ENCODE results near the gene GRIN3B.

The GRIN3B gene

DNA sequence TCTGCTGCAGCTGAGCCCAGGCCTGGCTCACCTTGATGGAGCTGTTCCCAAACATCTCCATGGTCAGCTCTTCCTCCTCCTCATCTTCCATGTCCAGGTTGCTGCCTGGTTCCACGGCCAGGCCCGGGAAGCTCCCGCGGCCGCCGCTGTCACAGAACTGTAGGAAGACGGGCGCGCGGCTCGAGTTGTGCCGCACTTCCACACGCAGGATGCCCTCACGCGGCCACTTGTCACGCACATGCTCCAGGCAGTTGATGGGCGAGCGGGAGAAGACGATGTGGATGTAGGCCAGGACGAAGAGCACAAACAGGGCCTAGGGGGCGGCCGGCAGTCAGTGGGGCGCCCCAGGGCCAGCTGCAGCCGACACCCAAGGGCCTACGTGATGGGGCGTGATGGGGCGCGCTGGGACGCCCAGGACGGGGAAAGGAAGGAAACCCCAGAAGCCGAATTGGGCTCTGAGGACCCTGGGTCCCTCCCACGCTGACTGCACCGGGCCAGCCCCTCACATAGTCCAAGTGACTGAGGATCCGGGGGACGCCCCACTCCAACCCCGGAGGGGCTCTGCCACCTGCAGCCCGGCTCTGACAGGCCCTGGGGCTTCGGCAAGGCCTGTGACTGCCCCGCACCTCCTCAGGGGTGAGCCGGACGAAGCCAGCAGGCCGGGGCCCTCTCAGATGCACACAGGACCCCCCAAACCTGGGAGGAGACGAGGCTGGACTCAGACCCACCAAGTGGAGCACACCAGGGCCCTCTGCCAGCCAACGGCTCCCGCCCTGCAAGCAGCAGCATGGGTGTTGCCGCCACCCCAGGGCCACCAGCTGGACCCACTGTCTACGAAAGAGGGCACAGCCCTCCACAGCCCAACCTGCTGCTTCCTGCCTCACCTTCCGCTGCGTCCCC is 14.2 kb downstream of the GRIN3B start:
- Histone ChIP-seq H3K9me3 (ENCODE audit: control insufficient read depth, insufficient read depth, low read length) (no peaks in the 10 kb centered on the region), H3K4me2 (ENCODE audit: low read length) (no peak overlapping the region), H3K27me3 (ENCODE audit: control insufficient read depth, low read length) (no peaks in the 10 kb centered on the region), H3K9me2 (replicated peaks; ENCODE audit: control insufficient read depth, low read length) (no peaks in the 10 kb centered on the region), H3F3A (ENCODE audit: control insufficient read depth, insufficient read depth) (no peaks in the 10 kb centered on the region), H3K4me3 (ENCODE audit: low read length) (no peak overlapping the region), H4K20me1 (ENCODE audit: control insufficient read depth, insufficient read depth, low read depth, low read length) (peaks cover 33% of the 10 kb centered on the region), H3K4me1 (ENCODE audit: control insufficient read depth, low read length) (peaks cover 27% of the 10 kb centered on the region), H3K27ac (ENCODE audit: low read depth, low read length) (no peak overlapping the region), H3K36me3 (ENCODE audit: control insufficient read depth, low read length) (peaks cover 93% of the 10 kb centered on the region), H3K79me2 (ENCODE audit: control insufficient read depth, low read length) (peaks cover 66% of the 10 kb centered on the region)
- TF ChIP-seq, protein P1, sequence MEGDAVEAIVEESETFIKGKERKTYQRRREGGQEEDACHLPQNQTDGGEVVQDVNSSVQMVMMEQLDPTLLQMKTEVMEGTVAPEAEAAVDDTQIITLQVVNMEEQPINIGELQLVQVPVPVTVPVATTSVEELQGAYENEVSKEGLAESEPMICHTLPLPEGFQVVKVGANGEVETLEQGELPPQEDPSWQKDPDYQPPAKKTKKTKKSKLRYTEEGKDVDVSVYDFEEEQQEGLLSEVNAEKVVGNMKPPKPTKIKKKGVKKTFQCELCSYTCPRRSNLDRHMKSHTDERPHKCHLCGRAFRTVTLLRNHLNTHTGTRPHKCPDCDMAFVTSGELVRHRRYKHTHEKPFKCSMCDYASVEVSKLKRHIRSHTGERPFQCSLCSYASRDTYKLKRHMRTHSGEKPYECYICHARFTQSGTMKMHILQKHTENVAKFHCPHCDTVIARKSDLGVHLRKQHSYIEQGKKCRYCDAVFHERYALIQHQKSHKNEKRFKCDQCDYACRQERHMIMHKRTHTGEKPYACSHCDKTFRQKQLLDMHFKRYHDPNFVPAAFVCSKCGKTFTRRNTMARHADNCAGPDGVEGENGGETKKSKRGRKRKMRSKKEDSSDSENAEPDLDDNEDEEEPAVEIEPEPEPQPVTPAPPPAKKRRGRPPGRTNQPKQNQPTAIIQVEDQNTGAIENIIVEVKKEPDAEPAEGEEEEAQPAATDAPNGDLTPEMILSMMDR (IDR thresholded peaks at IDR 0.05; ENCODE audit: low read depth, low read length, poor library complexity, severe bottlenecking): no peak
- TF ChIP-seq EZH2phosphoT487 (IDR thresholded peaks at IDR 0.05; ENCODE audit: borderline replicate concordance, low read length): no peak

GRCh38 chr19:1015061-1015781 is 15.0 kb downstream of the GRIN3B start:
- peaks cover 93% of the 10 kb centered on the region for H3K36me3 ChIP-seq (ENCODE audit: control insufficient read depth, low read length)
- H3F3A ChIP-seq (ENCODE audit: control insufficient read depth, insufficient read depth): no peaks in the 10 kb centered on the region
- no peaks in the 10 kb centered on the region for H3K9me3 ChIP-seq (ENCODE audit: control insufficient read depth, insufficient read depth, low read length)
- H3K4me3 ChIP-seq (ENCODE audit: low read length): no peak overlapping the region
- no peak overlapping the region for H3K27ac ChIP-seq (ENCODE audit: low read depth, low read length)
- peaks cover 75% of the 10 kb centered on the region for H3K79me2 ChIP-seq (ENCODE audit: control insufficient read depth, low read length)
- H4K20me1 ChIP-seq (ENCODE audit: control insufficient read depth, insufficient read depth, low read depth, low read length): peaks cover 40% of the 10 kb centered on the region
- H3K9me2 ChIP-seq (replicated peaks; ENCODE audit: control insufficient read depth, low read length): no peaks in the 10 kb centered on the region
- TF ChIP-seq, protein P1 (IDR thresholded peaks at IDR 0.05; ENCODE audit: low read depth, low read length, poor library complexity, severe bottlenecking): no peak
- TF ChIP-seq EZH2phosphoT487 (IDR thresholded peaks at IDR 0.05; ENCODE audit: borderline replicate concordance, low read length): no peak
- H3K4me2 ChIP-seq (ENCODE audit: low read length): no peak overlapping the region
- H3K27me3 ChIP-seq (ENCODE audit: control insufficient read depth, low read length): no peaks in the 10 kb centered on the region
- peaks cover 31% of the 10 kb centered on the region for H3K4me1 ChIP-seq (ENCODE audit: control insufficient read depth, low read length)

GRCh38 chr19:1015782-1016646 is 15.8 kb downstream of the GRIN3B start:
- no peaks in the 10 kb centered on the region for H3F3A ChIP-seq (ENCODE audit: control insufficient read depth, insufficient read depth)
- peaks cover 31% of the 10 kb centered on the region for H3K4me1 ChIP-seq (ENCODE audit: control insufficient read depth, low read length)

More at GRCh38 chr19:1015782-1016646, 15.8 kb downstream of the GRIN3B start:
- Histone ChIP-seq H3K9me3 (ENCODE audit: control insufficient read depth, insufficient read depth, low read length) (no peaks in the 10 kb centered on the region), H3K36me3 (ENCODE audit: control insufficient read depth, low read length) (peaks cover 90% of the 10 kb centered on the region), H4K20me1 (ENCODE audit: control insufficient read depth, insufficient read depth, low read depth, low read length) (peaks cover 45% of the 10 kb centered on the region), H3K4me3 (ENCODE audit: low read length) (no peak overlapping the region), H3K79me2 (ENCODE audit: control insufficient read depth, low read length) (peaks cover 82% of the 10 kb centered on the region), H3K9me2 (replicated peaks; ENCODE audit: control insufficient read depth, low read length) (no peaks in the 10 kb centered on the region), H3K27ac (ENCODE audit: low read depth, low read length) (no peak overlapping the region), H3K27me3 (ENCODE audit: control insufficient read depth, low read length) (no peaks in the 10 kb centered on the region), H3K4me2 (ENCODE audit: low read length) (no peak overlapping the region)
- no peak for TF ChIP-seq EZH2phosphoT487 (IDR thresholded peaks at IDR 0.05; ENCODE audit: borderline replicate concordance, low read length)
- TF ChIP-seq, protein P1 (IDR thresholded peaks at IDR 0.05; ENCODE audit: low read depth, low read length, poor library complexity, severe bottlenecking): no peak

Data from DOHH2 (cell line).